Sigmoid colon (tissue), 4 donors: ENCODE results near the gene SLC25A1.

ENCODE experiments used
- CTCF ChIP-seq, 4 experiments: fragments of 450-650 bp in 3 of 4; fragments of 200-600 bp in 1 of 4; IDR thresholded peaks; one replicate each; pipeline ENCODE4 v1.5.1; 2016 to 2019; ENCODE audit warnings: antibody characterized with exemption in 4 of 4, mild to moderate bottlenecking in 3 of 4, moderate library complexity in 2 of 4
- EP300 ChIP-seq, 4 donors: sonication (generic); formaldehyde crosslinking; IDR thresholded peaks; one replicate each; pipeline ENCODE4 v1.6.1; 2017; ENCODE audit warnings: antibody characterized with exemption in 4 of 4
- POLR2A ChIP-seq, 2 donors: fragments of 450-650 bp; IDR thresholded peaks; one replicate each; pipeline ENCODE4 v1.6.1; 2016; ENCODE audit warnings: antibody characterized with exemption in 2 of 2, mild to moderate bottlenecking in 2 of 2, moderate library complexity in 2 of 2
- POLR2AphosphoS5 ChIP-seq, 4 donors: sonication (generic); formaldehyde crosslinking; IDR thresholded peaks; one replicate each; pipeline ENCODE4 v1.6.1; 2017; ENCODE audit warnings: antibody characterized with exemption in 4 of 4

- TF ChIP-seq POLR2AphosphoS5 (IDR thresholded peaks at IDR 0.05) (no peak), CTCF (IDR thresholded peaks at IDR 0.05) (no peak), POLR2A (IDR thresholded peaks at IDR 0.05) (no peak), EP300 (IDR thresholded peaks at IDR 0.05) (no peak)
Measured at GRCh38 chr22:19210188-19210587, 31.7 kb upstream of the SLC25A1 start.
